GM12892 (cell line): ENCODE data around the gene ANKRD37.

ENCODE experiments used
- DNase-seq: peaks from one replicate; pipeline ENCODE4 v3.0.0; 2011; ENCODE audit not compliant: insufficient read length
- FAIRE-seq: peaks from 2 replicates; lab custom pipeline; 2011; peaks lifted over from hg19 to GRCh38; lab: Jason Lieb, UNC
- POLR2A ChIP-seq: IDR thresholded peaks from 2 replicates; pipeline ENCODE4 v1.6.1; 2011; ENCODE audit warnings: low read depth, low read length, control low read depth
- POLR2AphosphoS5 ChIP-seq: IDR thresholded peaks from 2 replicates; pipeline ENCODE4 v1.6.1; 2011; ENCODE audit warnings: low read depth, low read length, control low read depth
- TAF1 ChIP-seq: IDR thresholded peaks from 2 replicates; pipeline ENCODE4 v1.6.1; 2011; ENCODE audit warnings: low read depth, mild to moderate bottlenecking, control low read depth, low read length, borderline replicate concordance

The ANKRD37 gene

GRCh38 chr4:185363251-185363650 is 33.4 kb upstream of the ANKRD37 start:
- FAIRE-seq: no peak
- TF ChIP-seq POLR2A (no peak), TAF1 (no peak), POLR2AphosphoS5 (no peak)
- DNase-seq: no peak

DNA sequence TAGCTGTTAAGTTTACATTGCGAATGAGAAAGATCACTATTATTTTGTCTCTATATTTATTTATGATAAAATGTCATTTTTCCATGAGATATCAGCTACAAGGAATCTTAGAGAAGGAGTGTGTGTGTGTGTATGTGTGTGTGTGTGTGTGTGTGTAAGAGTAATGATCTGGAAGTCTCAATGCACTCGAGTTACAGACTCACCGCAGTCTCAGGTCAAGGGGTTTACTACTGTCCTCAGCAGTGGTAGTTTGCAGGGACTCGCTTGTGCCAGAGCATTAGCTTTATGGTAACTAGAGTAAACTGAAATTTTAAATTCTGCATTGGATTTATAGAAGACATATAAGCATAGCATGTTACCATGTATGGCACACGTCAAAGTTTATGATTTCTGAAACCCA is 31.8 kb upstream of the ANKRD37 start:
- no peak for FAIRE-seq
- TF ChIP-seq POLR2A (no peak), TAF1 (no peak), POLR2AphosphoS5 (no peak)
- no peak for DNase-seq

DNA sequence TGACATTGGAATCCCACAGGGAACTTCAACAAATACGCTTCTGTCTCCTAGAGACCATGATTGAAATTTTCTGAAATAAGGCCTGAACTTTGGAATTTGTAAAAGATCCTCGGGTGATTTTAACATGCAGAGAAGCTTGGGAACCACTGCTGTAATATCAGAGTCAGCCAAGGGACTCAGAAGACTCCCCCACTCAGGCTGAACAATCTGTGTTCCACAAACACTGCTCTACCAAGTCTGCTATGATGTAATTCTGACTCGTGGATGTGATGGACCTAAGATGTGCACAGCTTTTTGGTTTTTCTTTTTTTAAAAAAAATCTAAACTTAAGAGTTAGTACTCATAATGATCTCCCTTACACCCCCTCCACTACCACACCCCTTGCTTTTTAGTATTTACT is 26.9 kb upstream of the ANKRD37 start:
- FAIRE-seq (no peak), DNase-seq (no peak)
- TF ChIP-seq POLR2AphosphoS5 (no peak), POLR2A (no peak), TAF1 (no peak)

DNA sequence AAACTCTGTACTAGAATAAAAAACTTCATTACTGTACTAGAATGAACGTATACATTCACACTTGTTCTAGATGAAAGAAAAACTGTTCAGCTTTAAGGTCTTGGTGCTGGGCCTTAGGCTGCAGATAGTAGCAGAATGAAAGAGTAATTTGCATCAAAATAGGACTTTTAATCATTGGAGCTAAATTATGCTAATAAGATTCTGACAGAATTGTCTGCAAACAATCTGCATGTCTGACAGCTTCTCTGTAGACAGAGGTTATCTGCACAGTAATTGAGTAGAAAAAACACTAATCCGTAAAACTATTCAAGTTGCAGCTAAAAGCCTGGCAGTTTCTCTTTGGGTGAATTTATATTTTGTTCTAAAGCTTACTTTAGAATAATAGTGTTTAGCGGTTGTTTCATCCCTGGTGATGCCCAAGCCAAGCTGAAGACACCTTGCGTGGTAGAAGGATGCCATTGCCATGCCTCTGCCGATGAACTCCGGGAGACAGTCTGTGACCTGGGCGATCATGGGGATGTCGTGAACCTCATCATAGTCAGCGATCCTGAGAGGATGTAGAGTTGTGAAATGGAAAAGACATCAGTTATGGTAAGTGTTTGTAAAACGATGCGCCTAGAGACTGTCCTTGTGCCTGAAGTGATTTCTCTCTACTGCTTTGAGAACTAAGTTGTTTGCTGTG is 26.2 kb upstream of the ANKRD37 start:
- TF ChIP-seq POLR2AphosphoS5 (peak; percentile 76), TAF1 (no peak)
- DNase-seq (no peak), FAIRE-seq (no peak)

- FAIRE-seq (no peak), DNase-seq (no peak)
- TF ChIP-seq POLR2AphosphoS5 (no peak), POLR2A (0 out of 2 replicates have a peak, but pooled peaks have one; percentile 18)
Observed at GRCh38 chr4:185371702-185372101, 24.9 kb upstream of the ANKRD37 start.

DNA sequence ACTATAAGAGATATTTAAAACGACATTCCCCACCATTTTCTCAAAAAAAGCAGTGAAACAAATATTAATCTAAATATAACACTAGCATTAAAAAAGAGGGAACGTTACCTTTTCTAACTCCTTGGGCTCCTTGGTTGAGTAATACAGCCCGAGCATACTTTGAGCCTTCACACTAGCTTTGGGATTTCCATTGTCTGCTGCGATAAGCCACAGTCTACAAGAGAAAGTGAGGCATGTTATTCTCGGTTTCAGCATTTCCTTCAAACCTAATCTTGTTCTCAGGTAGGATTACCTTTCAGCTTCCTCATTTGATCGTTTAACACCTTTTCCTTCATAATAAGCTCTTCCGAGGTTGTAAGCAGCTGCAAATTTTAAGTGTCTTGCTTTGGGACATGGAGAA is 22.6 kb upstream of the ANKRD37 start:
- FAIRE-seq (no peak), DNase-seq (no peak)
- TF ChIP-seq POLR2AphosphoS5 (no peak), TAF1 (no peak), POLR2A (no peak)

GRCh38 chr4:185374573-185374972 is 22.1 kb upstream of the ANKRD37 start:
- FAIRE-seq (peak; percentile 36), DNase-seq (no peak)
- no peak for TF ChIP-seq POLR2A
- no peak for TF ChIP-seq TAF1
- no peak for TF ChIP-seq POLR2AphosphoS5

DNA sequence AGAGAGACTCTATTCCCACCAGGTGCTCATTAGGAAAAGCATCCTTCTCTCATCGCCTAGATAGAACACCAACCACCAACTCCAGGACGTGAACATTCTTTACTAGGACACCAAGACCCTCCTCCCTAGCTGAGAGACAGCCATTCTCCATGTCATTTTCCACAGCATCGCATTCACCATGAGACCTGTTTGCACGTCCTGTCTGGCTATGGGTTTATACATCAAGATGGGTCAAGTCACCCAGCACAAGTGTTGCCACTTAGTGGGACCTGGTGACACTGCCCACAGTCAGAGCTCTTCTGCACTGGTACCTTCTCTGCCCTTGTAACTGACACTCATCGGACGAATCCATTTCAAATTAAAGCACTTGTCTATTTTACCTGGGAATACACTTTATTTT is 18.4 kb upstream of the ANKRD37 start:
- no peak for TF ChIP-seq POLR2A
- peak; percentile 69 for TF ChIP-seq POLR2AphosphoS5
- FAIRE-seq: peak; percentile 50
- DNase-seq: no peak

DNA sequence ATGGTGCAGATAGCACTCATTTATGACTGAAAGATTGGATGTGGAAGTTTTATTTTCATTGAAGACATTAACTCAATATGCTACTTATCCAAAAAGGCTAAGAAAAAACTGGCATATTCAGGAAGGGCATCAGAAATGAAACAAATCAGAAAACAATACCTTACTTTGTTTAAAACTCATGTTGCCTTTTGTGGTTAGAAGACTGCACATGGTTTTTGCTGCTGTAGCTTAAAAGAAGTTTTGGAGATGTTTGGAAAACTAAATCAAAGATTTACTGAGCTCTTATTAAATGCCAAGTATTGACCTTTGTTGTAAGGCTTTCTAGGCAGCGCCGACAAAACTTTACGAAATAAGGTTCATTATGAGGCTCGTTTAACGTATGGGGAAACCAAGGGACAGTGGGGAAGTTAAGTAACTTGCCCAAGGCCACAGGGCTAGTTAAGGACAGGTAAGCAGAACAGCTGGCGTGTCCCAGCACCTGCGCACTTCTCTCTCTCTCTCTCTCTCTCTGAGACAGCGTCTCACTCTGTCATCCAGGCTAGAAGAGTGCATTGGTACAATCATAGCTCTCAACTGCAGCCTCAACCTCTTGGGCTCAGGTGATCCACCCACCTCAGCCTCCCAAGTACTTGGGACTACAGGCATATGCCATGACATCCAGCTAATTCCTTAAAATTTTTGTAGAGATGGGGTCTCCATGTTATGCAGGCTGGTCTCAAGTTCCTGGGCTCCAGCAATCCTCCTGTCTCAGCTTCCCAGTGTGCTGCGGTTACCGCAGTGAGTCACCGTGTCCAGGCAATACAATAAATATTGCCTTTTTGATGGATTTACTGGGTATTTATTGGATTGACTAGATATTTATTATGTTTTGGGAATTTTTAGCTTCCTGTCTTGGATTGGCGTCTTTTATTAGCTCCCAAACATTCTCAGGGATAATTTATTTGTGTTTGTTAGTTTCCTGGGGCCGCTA is 17.0 kb upstream of the ANKRD37 start:
- TF ChIP-seq POLR2A (no peak; the same call in 1 of the 2 replicates), TAF1 (no peak), POLR2AphosphoS5 (0 out of 2 replicates have a peak, but pooled peaks have one; percentile 64)
- DNase-seq: no peak
- no peak for FAIRE-seq

DNA sequence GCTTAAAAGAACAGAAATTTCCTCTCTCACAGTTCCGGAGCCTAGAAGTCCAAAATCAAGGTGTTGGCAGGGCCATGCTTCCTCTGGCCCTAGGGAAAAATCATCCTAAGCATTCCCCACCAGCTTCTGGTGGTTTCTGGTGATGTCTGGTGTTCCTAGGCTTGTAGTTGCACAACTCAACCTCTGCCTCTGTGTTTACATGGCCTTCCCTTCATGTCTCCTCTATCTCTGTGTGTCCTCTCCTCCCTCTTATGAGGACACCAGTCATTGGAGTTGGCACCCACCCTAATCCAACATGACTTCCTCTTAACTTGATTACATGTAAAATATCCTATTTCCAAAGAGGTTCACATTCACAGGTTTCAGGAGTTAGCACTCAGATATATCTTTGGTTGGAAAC is 16.3 kb upstream of the ANKRD37 start:
- TF ChIP-seq POLR2AphosphoS5 (peak; percentile 21; the same call in 1 of the 2 replicates), TAF1 (no peak), POLR2A (peak; percentile 30; the same call in 1 of the 2 replicates)
- no peak for FAIRE-seq
- DNase-seq: no peak

GRCh38 chr4:185381288-185382196 is 15.1 kb upstream of the ANKRD37 start:
- FAIRE-seq (no peak), DNase-seq (no peak)
- TF ChIP-seq POLR2A (no peak), TAF1 (no peak)
